Hindlimb muscle (tissue), 1 donor: ENCODE measurements around the gene LILRA5. TPM values are rescaled to one million over a fixed set of nuclear protein-coding genes. Genes with fewer than 3 reads are reported as not detected.
"Not testable (repeated sequence)": the region's sequence is repeated elsewhere in the genome, so short reads cannot be mapped to it uniquely, and the experiment has no call there.

ENCODE experiments used
- DNase-seq: peaks from one replicate; pipeline ENCODE4 v3.0.0-alpha.2; 2013
- polyA plus RNA-seq: library from polyadenylated mRNA; unstranded; fragments of 120-200 nt; gene quantifications from one replicate; pipeline ENCODE4 v1.2.1, GENCODE V29; 2013; ENCODE audit not compliant: insufficient read length

LILRA5 gene
- polyA plus RNA-seq, 1 donor, result 0.56 TPM

DNA sequence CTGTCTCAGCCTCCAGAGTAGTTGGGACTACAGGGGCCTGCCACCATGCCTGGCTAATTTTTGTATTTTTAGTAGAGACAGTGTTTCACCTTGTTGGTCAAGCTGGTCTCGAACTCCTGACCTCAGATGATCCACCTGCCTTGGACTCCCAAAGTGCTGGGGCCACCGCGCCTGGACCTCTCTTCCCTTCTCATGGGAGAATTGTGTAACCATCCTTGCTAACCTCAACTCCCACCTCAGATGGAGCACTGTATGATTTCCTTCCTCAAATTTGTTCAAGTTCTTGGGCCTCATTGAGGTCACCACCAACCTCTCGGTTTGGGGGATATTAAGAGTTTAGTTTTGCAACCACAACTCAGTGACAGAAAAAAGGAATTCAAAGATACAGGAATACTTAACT lies 10.7 kb downstream of the LILRA5 start:
- DNase-seq, result no peak

DNA sequence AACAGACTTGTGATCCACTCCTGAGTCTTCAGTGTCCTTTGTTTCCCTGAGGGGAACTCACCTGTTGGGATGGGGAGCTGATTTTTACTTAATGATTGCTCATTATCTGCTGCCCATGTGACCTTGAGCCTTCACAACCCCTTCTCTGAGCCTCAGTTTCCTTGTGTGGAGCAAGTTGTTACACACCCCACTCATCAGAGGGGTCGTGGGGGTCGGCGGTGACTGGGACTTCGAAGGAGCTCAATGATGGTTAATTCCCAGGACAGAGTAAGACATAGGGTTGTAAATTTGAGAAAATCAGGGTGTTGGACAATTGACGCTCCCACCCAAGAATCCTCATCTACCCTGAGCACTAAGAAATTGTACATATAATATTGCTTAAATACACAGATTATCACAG lies 13.5 kb downstream of the LILRA5 start:
- DNase-seq, result no peak

DNA sequence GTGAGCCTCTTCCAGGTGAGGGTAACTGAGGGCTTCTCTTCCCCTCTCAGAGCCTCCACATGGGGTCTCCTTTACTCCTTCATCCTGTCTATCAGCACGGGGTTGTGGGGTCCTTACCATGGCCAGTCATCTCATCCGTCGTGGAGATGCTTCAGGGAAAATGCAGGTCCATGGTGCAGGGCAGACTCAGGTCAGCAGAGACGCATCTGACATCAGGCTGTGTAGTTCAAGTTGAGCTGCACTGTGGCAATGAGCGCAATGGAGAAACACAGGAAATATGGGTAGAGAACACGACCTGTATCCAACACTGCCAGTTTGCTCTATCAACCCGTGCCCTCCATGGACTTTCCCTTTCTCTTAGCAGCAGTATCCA lies 13.9 kb downstream of the LILRA5 start:
- no peak for DNase-seq

DNA sequence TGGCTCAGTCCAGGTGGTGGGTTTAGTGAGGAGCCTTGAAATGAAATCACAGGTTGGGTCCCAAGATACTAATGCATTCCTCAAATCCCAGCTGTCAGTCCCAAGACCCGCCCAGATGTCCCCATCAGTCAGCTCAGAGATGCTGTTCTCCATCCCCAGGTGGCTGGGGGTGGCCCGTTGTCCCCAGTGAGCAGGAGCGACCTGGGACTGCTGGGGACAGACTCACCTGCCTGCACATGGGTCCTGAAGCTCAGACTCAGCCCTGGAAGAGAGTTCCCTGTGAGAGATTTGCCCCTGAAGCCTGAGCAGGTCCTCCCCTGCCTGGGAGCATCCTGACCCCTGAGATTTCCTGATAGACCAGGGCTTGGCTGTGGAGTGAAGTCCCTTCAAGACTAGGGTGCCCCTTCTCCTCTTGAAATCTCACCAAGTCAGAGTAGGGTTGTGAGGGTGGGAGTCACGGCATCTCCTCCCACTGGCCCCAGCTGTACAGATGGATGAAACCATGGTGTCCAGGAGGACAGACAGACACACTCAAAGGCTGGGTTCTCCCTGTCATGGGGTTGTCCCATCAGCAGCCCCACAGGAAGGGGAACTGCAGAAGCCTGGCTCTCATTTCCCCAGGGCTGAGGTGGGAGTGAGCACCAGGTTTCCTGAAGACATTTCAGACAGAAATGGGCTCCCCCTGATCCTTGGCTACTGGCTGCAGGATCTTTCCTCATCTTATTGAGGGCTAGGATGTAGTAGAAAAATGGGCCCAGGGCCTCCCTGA lies 14.4 kb downstream of the LILRA5 start:
- DNase-seq, result no peak

DNA sequence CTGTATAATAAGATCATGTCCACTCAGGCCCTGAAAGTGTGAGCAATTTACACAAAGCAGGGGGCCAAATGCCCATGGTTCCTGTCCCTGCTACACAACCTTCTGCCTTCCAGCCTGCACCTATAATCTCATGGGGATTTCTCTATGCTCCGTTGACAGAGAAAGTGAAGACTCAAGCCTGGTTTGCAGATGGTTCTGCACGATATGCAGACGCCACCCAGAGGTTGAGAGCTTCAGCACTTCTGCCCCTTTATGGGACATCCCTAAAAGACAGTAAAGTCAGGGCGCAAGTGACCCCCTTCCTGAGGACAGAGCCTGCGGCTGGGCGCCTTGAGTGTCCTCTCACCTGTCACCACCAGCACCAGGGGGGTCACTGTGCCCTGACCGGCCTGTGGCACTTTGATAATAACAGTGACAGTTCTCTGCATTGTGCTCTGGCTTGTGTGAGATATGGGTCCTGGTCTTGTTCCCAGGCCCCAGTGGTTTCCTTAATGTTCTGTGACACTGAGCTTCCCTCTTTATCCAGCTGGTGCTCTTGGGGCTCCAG lies 15.1 kb downstream of the LILRA5 start:
- DNase-seq, result no peak

DNA sequence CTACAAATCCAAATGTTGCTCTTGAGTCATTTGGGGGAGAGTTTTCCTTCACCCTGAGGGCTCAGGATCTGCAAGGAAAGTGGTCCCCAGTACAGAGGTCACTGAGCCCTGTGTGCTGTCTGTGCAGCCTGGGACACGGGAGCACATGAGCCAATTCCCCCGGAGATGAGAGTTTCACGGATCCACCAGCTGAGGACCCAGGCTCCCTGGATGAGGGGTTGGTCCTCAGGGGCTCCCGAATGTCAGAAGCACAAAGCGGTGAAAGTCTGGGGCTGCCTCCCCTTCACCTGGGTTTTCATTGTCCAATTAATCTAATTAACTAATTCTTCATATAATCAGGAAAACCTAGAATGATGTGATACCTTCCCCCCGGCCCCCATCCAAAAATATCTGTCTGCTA lies 18.4 kb downstream of the LILRA5 start:
- DNase-seq, result no peak

DNA sequence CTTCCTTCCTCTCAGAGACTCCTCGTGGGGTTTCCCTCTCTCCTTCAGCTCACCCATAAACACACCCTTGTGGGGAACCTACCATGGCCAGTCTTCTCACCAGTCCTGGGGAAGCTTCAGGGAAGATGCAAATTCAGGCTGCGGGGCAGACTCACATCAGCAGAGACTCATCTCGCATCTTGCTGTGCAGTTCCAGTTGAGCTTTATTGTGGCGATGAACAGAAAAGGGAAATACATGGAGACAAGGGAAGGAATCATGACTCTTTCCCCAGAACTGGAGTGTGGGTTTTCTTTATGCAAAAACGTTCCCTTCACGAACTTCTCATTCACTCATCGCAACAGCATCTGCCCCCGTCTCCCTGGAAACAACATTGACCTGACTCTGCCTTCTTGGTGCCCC lies 23.8 kb downstream of the LILRA5 start:
- not testable (repeated sequence) for DNase-seq

DNA sequence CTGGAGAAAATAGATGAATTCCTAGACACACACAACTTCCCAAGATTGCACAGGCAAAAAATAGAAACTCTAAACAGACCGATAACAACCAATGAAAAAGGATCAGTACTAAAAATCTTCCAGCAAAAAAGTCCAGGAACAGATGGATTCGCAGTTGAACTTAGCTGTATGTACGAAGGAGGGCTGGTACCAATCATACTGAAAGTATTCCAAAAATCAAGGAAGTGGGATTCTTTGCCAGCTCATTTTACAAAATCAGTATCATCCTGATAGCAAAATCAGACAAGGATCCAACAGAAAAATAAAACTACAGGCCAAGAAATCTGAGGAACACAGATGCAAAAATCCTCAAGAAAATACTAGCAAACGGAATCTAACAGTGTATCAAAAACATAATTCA lies 25.5 kb downstream of the LILRA5 start:
- DNase-seq, result no peak

DNA sequence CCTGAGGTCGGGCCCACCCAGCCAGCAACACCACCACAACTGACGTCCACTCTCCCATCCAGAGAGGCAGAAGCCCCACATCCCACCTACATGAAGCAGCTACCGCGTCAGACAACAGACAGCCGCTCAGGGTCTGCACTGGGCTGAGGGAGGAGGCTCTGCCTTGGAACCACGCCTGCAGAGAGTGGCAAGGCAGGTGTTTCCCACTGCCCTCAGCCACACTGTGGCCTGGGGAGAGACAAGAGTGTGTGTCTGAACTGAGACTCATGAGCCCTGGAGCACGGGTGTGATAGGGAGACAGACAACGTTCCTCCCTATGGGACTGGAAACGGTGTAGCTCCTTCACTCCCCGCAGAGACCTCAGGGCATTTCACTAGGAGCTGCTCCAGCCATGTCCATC lies 26.7 kb downstream of the LILRA5 start:
- not testable (repeated sequence) for DNase-seq

DNA sequence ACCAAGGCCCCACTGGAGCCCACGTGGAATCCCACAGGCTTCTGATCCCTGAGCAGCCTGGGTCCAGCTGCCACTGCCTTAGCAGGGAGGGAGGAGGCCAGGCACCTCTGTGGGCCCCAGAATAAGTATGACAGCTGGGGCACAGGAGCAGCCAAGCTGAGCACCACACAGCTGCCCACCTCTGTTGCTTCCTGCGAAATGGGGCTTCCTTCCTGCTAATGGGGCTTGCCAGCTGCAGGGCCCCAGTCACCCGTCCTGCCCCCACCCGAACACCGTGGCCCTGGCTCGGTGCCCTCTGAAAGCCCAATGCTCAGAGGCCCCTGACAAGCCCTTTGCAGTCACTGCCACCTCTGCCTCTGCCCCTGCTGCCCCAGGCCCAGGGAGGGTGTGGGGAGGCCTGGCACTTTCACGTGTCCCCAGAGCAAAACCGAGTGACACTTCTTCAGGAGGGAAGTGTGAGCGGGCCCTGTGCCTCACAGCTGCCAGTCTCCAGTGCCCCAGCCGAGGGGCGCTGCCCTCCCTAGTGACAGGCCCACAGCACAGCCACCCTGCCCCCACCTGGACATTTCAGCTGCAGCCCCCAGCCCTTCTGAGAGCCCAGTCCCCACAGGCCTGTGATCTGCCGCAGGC lies 27.4 kb downstream of the LILRA5 start:
- not testable (repeated sequence) for DNase-seq

DNA sequence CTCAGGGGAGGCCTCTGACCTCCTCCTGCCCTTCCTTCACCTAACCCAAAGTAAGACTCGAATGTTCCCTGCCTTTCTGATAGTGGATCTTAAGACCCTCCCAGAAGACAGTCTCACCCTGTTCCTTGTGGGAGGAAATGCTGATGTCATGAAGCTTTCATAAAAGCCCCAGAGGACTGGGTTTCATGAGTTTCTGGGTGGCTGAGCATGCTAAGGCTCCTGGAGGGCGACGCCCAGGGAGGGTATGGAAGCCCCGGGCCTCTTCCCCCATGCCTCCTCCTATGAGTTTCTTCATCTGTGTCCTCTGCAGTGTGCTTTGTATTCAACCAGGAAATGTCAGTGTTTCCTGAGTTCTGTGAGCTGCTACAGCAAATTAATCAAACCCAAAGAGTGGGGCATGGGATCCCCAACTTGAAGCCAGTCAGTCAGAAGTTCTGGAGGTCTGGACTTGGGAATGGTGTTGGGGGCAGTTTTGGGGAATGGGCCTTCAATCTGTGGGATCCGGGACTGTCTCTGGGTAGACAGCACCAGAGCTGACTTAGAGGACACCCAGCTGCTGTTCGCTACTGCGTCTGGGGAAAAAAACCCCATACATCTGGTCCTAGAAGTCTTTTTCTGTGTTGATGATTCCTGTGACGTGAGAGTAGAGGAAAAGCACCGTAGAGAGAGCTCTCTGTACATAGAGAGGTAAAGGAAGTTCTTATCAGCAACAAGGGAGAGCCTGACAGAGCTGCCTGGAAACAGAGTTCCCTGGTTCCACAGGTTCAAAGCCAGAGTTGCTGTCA lies 30.1 kb downstream of the LILRA5 start:
- DNase-seq, result no peak

DNA sequence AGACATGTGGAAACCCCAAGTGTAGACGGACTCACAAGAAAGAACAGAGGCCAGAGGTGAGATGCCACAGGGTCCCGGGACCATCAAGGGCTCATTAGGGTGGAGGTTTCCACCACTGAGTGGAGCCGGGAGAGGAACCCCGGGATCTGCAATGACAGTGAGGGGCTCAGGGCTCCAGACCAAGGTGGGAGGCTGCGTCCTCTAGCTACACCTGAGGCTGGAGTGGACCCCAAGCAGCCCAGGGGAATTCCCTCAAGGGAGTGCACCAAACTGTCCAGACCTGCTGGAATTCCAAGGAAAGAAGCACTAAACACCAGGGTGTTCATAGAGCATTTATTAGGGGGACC lies 31.3 kb downstream of the LILRA5 start:
- not testable (repeated sequence) for DNase-seq

DNA sequence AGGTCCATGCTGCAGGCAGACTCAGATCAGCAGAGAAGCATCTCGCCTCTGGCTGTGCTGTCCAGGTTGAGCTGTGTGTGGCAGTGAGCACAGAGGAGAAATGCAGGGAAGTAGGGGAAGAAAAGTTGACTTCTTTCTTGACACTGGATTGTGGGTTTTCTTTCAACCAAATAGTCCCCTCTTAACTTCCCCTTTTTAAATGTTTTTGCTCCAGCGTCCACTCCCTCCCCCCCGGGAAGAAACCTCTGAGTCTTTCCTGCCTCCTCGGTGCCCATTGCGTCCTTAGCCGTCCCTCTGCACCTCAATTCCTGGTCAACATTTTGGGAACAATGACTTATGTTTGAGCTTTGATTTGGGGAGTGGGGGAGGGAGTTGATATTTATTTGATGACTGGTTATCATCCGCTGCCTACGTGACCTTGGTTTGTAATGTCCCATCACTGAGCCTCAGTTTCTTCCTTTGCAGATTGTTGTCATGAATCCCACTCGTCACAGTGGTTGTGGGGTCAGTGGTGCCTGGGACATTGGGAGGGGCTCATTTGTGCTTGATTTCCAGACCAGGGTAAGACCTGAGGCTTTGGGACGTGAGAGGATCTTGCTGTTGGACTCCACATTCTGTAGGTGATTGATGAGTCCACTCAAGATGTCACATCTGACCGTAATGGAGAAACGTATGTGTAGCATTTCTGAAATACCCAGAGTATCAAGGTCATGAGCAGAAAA lies 31.8 kb downstream of the LILRA5 start, which contains the start of gene LILRB2:
Gene LILRB2, minus strand, starts transcription at position 104 of the 722 bp plus-strand sequence. CDS start 614 bp downstream, outside the sequence.
- DNase-seq, result no peak

DNA sequence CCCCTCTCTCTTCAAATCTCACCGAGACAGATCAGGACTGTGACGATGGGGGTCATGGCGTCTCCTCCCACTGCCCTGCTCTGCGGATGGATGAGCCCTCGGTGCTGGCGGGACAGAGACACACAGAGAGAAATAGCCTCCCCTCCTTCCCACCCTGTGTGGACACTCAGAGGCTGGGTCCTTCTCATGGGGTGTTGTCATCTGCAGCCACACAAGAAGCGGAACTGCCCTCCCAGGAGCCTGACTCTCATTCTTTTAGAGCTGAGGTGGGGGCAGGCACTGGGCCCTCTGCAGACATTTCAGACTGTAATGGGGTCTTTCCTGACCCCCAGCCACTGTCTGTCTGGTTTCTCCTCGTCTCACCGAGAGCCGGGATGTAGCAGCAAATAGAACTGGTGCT lies 32.5 kb downstream of the LILRA5 start:
- DNase-seq, result not testable (repeated sequence)

DNA sequence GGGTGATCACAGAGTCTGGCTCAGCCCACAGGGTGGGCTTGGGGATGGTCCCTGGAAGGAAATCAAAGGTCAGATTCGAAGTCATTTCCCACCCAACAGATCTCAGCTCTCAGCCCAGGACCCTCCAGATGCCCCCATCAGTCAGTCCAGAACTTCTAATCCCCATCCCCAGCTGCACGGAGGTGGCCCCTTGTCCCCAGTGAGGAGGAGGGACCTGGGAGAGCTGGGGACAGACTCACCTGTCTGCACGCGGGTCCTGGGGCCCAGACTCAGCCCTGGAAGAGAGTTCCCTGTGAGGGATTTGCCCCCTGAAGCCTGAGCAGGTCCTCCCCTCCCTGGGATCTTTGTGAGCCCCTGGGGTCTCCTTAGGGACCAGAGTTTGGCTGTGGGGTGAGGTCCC lies 32.9 kb downstream of the LILRA5 start:
- DNase-seq, result not testable (repeated sequence)

DNA sequence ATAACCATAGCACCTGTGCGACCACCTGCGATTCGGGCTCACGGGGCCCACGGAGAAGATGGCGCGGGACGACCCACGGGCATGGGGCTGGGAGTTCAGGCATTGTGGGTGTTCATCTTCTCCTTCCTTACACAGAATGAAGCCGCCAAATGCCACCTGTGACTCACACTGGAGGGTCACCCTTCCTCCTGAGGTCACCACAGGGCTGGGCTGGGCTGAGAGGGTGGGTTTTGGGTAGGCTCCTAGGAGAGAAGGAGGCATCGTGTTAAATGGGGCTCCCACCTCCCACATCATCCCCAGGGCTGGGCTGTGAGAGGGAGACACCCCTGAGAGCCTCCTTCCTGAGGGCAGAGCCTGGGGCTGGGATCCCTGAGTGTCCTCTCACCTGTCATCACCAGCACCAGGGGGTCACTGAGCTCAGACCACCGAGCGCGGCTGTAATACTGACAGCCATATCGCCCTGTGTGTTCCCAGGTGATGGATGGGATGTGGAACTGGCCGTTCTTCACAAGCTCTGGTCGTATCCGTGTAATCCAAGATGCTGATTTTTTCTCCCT lies 33.5 kb downstream of the LILRA5 start:
- no peak for DNase-seq

DNA sequence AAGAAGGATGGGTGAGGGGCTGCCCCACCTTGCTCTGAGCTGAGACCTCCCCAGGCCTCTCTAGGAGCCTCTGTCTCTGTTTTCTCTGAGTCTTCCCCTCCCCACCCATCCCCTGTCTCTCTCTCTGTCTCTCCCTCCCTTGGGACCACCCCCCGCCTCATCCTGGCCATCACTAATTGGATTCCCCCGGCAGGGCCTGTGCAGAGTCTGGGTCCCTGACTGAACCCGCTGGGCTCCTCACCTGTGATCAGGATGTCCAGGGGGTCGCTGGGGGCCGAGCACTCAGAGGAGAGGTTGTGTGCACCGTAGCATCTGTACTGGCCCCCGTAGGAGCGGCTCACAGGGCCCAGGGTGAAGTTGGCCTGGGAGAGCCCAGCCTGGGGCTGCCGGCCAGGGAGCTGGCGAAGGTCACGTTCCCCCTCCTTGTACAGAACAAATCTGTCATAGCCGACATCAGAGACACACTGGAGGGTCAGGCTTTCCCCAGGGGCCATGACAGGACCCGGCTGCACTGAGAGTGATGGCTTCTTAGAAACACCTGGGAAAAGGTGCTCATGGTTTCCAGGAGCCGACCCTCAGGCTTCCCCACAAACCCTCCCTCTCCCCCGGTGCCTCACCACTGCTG lies 34.3 kb downstream of the LILRA5 start:
- DNase-seq, result not testable (repeated sequence)

DNA sequence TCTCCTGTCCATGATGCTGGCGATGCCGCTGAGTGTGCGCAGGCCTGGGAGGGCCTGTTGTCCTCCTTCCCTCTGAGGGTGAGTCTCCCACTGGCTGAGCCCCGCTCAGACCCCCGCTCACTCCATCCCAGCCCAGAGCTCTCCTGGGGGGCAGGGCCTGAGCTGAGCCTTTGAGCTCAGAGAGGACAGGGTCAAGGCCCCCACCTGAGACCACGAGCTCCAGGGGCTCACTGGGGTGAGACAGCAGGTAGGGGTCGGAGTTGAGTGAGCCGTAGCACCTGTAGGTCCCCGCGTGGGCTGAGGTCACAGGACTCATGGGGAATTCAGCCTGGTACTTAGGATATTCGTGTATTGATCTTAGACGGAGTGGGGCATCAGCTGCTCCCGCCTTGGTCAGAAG lies 34.9 kb downstream of the LILRA5 start:
- DNase-seq, result not testable (repeated sequence)

DNA sequence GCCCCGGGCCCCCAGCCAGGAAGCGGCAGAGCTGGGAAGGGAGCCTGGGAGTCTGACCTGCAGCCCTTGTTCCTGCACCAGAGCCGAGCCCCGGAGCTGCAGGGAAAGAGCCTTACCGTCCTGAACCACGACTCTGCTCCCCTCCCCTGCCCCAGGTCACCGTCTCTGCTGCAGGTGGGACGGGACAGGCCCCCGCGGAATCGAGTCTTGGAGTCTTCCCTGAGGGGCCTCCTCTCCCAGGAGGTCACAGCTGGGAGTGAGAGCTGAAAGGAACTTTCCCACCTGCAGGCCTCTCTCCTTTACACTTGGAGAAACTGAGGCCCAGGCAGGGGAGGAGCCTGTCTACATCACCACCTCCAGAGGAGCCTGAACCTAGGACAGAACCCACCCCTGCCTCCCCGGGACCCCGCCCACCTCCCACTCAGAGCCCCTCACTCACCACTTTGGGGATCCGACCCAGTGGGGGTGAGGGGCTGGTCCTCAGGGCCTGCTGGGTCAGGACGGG lies 35.8 kb downstream of the LILRA5 start:
- not testable (repeated sequence) for DNase-seq

DNA sequence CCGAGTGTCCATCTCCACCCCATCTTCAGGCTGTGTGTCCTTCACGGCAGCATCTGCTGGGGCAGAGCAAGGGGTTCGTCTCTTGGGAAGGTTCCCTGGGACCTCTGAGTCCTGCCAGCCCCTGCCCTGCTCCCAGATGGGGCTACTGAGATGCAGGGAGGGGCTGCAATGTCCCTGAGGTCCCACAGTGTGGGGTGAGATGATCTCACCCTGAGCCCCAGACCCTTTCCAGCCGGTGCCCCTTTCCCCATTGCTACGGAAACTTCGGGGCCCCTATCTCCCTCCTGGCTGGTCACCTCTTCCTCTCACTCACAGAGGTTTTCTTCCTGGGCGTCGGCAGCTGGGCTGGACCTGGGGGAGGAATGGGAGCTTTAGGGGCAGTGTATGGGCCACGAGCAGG lies 37.0 kb downstream of the LILRA5 start:
- DNase-seq, result no peak

DNA sequence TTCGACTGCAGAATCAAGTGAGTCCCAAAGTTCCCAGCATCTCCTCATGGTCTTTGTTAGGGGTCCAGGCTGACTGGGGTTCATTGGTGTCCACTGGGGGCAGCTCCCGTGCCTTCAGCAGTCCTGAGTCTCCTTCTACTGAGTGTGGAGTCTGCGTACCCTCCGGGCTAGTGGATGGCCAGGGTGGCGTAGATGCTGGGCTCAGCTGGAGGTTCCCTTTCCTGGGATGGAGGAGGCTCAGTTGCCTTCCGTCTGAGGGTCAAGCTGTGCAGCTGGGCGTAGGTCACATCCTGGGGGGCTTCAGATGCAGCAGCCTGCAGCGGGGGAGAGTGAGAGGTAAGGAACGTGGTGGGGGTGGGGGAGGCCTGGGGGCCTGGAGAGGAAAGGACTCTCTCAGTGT lies 38.5 kb downstream of the LILRA5 start:
- not testable (repeated sequence) for DNase-seq
